HG02852 (cell line): Measurements from ENCODE around the gene HEG1.
"Not testable (repeated sequence)": the region's sequence is repeated elsewhere in the genome, so short reads cannot be mapped to it uniquely, and the experiment has no call there.

Experiments used
- ATAC-seq: cut with Tn5 transposase; IDR thresholded peaks from one replicate; pipeline ENCODE4 v1.9.1; 2021; ENCODE audit warnings: mild to moderate bottlenecking, moderate library complexity; ENCODE audit not compliant: unreplicated experiment

The HEG1 gene, protein sequence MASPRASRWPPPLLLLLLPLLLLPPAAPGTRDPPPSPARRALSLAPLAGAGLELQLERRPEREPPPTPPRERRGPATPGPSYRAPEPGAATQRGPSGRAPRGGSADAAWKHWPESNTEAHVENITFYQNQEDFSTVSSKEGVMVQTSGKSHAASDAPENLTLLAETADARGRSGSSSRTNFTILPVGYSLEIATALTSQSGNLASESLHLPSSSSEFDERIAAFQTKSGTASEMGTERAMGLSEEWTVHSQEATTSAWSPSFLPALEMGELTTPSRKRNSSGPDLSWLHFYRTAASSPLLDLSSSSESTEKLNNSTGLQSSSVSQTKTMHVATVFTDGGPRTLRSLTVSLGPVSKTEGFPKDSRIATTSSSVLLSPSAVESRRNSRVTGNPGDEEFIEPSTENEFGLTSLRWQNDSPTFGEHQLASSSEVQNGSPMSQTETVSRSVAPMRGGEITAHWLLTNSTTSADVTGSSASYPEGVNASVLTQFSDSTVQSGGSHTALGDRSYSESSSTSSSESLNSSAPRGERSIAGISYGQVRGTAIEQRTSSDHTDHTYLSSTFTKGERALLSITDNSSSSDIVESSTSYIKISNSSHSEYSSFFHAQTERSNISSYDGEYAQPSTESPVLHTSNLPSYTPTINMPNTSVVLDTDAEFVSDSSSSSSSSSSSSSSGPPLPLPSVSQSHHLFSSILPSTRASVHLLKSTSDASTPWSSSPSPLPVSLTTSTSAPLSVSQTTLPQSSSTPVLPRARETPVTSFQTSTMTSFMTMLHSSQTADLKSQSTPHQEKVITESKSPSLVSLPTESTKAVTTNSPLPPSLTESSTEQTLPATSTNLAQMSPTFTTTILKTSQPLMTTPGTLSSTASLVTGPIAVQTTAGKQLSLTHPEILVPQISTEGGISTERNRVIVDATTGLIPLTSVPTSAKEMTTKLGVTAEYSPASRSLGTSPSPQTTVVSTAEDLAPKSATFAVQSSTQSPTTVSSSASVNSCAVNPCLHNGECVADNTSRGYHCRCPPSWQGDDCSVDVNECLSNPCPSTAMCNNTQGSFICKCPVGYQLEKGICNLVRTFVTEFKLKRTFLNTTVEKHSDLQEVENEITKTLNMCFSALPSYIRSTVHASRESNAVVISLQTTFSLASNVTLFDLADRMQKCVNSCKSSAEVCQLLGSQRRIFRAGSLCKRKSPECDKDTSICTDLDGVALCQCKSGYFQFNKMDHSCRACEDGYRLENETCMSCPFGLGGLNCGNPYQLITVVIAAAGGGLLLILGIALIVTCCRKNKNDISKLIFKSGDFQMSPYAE (N-terminal part only)

DNA sequence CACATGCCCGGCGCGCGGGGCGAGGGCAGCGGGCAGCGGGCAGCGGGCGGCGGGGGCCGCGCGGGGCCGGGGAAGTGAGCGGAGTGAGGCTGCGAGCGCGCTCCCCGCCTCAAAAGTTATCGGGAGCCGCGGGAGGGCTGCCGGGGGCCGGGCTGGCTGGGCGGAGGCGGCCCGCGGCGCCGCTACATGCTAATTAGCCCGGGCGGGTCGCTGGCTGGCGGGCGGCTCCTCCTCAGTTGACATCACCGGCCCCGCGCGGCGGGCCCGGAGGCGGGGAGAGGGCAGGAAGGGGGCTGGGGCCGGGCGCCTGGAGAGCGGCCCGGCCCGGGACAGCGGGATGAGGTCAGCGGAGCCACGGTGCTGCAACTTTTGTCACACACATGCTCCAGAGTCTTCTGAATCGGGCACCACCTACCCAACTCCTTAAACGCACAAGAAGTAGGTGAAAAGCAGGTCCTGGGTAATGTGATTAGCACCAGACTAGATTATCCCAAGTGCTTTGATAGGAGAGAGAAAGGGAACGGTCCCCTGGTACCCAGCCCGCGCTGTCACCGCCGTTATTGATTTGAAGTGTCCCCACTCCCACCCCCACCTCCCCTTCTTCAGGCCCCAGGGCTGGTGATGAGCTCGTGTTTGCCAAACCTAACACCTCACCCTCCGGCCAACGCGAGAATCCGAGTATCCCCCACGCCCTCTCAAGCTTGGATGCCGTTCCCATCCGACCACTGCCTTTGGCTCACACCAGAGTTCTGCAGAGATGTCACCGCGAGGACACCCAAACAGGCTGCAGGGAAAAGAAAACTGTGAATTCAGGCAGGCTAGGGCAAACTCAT is at the start of gene HEG1:
TSS of gene HEG1 (minus strand) at position 85 of the 833 bp plus-strand sequence. CDS start 107 bp downstream, outside the sequence.
- ATAC-seq, result peak; percentile 69

DNA sequence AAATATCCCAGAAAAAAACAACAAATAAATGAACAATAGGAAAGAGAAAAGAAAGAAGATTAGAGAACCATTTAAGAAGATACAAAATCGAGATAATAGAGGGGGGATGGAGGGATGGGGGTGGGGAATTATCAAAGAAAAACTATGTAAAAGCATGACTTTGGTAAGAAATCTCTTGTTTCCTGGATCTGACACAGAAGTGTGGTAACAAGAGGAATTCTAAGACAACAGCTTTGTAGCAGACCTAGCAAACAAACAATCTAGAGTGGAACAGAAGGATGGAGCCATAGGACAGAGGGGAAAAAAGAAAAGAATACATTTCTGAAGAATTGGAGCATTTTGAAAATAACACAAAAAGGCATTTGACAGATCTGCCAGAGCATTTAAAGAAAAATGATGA is 49.3 kb upstream of the HEG1 start:
- no peak for ATAC-seq

DNA sequence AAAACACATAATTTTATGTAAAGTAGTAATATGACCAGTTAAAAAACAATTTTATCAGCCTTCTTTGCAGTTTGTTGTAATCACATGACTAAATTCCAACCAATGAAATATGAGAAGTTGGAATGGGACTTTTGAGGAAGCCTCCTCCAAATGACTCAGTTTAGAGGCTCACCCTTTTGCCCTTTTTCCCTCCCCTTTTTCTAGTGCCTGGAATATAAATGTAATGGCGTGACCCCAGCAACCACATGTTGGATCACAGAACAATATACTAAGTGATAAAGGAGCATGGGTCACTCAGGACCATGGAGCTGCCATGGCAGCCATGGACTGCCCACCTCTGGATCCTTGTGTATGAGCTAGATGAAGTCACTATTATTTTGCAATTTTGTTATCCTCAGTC is 48.8 kb upstream of the HEG1 start:
- ATAC-seq, result no peak

DNA sequence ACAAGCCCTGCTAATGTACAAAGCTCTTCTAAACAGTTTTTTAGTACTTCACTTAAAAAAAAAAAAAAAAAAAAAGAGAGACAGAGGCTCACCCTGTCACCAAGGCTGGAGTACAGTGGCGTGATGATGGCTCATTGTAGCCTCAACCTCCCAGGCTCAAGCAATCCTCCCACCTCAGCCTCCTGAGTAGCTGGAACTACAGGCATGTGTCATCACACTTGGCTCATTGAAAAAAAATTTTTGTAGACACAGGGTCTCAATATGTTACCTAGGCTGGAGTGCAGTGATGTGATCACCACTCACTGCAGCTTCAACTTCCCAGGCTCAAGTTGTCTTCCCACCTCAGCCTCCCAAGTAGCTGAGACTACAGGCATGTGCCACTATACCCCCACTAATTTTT is 47.6 kb upstream of the HEG1 start:
- ATAC-seq, result no peak

DNA sequence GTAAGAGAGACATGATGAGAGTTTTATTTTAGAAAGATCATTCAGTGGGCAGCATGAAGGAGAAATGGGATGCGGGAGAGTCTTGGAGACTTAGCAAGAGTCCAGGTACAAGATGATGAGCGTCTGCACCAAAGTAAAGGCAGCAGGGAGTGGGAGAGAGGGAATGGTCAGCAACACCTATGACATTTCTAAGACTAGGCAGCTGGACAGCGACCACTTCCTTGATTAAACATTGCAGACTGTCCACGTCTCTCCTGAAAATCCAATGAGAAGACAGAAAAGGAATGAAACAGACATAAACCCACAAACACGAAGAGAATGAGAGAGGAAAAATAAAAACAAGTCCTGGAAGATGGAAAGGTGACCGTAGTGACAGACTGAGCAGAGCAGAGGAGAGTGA is 46.7 kb upstream of the HEG1 start:
- ATAC-seq, result no peak

DNA sequence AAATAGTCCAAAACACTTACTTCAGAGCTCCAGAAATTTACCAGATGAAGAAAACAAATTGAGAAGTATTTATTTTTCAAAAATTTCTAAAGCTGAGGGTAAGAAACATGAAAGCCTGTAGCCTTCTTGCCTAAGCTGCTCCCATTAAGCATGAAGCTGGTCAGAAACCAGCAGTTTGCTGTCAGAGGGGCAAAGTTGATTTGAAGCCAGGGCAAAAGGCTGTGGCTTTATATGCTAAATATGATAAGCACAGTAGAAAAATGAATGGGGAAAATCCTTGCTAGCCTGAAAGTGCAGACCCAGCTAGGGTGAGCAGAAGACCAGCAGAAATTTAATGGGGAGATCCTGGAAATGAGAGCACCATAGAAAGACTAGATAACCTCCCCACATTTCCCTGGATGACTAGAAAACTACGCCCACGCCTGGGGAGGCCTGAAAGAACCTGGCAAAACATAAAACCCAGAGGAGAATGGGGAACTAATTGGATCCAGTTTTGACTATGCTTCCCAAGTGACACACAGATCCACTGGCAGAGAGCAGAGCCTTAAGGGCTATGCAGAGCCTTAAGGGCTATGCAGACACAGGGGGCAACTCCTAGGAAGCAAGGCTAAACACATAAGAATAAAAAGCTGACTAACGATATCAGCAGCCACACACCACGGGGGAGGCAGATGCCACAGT is 43.0 kb upstream of the HEG1 start:
- ATAC-seq, result no peak

DNA sequence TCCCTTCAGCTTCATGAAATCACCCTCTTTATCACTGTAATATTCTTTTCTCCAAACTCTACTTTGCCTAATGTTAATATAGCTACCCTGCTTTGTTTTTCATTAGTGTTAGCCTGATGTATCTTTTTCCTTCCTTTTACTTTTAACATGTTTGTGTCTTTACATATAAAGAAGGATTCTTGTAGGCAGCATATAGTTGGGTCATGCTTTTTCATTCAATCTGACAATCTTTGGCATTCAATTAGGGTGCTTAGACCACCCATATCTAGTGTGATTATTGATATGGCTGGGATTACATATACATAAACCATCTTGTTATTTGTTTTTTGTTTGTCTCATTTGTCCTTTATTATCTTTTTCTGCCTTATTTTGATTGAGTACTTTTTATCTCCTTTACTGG is 34.9 kb upstream of the HEG1 start:
- no peak for ATAC-seq

DNA sequence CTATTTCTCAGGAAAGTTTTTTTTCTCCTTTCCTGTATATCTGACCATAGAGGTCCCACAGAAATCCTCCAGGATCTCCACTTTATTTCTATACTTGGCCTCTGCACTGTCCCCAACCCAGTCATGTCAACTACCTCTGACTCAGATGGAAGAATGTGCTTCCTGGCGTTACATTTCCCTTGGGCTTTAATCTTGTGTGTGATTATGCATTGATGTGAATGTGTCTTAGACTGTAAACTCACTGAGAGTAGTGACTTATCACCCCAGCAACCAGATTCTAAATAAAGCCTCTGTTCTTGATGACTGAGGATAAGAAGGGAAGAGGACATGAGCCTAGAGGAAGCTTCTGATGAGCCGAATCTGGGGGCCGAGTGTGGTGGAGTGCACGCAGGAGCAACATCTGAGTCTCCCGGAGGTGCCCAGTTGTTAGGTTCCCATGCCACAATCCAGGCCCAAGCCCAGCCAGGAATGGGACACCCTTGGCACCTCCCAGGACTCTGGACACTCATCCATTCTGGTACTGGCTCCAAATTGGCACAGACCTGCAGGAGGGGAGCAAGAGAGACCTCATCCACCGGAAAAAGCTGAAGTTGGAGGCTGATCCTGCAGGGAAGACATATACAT is 32.1 kb upstream of the HEG1 start:
- ATAC-seq, result no peak

DNA sequence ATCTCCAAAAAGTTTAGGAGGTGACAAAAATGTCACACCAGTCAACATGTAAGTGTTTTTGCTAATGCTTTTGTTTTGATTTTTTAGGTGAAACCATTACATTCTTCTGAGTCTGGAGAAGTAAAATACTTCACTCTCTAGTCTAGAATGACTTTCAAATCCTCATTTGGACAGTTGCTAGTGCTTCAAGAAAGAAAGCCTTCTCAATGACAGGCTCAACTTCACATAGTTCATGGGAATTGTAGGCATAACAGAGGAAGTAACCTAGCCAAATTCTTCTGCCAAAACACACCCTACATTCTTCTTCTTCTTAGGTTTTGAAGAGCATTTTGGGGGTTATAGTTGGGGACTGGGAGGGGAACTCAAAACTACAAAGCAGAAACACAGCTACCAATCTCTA is 29.4 kb upstream of the HEG1 start:
- ATAC-seq, result no peak

DNA sequence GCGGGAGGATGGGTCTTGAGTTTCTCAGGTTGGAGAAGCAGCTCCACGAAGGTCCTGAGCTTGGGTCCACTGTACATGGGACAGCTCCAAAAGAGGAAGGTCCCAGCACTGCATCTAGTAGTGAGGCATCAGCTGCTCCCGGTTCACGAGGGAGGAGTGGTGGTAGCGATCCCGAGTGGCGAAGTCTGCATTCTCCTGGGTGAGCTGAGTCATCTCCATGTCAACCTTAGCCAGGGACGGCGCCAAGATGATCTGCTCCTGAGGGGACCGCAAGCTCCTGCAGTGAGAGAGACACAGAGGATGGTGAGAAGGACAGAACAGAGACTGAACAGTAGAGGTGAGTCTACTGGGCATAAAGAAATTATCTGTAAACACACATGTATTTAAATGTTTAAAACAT is 28.0 kb upstream of the HEG1 start:
- ATAC-seq, result no peak

DNA sequence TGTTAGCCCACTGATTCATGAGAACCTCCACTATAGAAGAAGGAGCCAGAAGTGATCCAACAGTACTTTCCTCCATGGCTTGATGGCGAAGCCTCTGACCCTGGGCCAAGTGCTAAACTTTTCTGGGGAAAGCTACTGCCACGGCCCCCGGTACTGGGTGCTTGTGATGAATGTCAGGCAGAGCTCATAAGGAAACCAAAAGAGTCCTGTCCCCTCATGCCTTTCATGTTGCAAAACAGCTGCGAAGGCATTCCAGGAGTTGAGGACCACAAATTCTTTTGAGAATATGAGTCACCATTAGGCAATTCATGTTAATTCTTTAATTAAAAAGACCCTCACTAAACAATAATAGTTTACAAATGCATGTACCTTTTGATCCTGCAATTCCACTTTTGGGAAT is 26.5 kb upstream of the HEG1 start:
- ATAC-seq, result not testable (repeated sequence)

DNA sequence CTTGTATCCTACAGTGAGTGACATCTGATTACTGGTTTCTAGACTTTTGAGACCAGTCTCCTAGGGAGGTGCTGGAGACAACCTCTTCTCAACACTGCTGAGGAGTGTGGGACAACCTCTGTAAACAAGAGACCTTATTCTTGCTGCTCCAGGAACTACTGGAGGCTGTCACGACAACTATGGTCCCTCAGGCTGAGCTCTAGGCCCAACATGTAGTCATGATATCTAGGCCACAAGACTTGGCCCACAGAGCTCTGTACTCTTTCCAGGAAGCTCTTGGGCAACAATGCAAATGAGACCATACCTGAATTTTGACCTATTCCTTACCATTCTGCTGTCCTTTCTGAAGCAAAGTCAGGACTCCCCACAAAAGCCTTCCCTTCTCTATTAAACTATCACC is 24.3 kb upstream of the HEG1 start:
- no peak for ATAC-seq

DNA sequence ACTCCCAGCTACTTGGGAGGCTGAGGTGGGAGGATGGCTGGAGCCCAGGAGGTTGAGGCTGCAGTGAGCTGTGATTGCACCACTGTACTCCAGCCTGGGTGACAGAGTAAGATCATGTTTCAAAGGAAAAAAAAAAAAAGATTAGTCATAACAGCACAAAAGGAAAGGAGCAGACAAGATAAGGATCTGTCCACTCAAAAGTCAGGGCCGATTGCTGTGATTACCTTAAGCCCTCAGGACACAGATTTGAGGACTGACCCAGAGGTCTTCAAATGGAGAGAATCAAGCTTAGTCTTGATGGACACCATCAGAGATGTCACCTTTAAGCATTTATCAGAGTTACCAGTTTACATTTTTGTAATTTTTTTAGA is 23.9 kb upstream of the HEG1 start:
- no peak for ATAC-seq

DNA sequence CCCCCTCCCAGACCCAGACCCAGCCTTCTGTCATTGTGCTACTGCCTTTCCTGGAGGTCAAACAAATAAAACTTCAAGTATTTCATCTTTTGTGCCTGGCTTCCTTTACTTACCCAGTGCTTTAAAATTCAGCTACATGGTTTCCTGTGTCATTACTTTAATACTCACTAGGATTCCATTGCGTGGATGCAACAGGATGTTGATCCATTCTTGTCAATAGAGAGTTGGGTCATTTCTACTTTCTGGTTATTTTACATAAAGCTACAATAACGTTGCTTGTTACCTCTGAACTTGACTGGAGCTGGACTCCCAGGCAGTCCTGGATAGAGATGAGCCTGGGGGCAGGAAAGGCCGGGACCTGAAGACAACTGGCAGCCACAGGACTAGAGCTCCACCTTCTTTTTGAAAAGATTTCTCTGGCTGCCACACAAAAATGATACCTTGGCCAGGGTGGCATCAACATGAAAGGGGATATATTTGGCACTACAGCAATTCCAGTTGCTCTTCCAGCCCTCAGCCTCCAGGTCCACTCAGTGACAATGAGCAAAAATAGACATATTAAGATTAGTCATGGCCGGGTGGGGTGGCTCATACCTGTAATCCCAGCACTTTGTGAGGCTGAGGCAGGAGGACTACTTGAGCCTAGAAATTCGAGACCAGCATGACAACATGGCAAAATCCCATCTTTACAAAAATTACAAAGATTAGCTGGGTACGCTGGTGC is 23.3 kb upstream of the HEG1 start:
- ATAC-seq, result no peak

DNA sequence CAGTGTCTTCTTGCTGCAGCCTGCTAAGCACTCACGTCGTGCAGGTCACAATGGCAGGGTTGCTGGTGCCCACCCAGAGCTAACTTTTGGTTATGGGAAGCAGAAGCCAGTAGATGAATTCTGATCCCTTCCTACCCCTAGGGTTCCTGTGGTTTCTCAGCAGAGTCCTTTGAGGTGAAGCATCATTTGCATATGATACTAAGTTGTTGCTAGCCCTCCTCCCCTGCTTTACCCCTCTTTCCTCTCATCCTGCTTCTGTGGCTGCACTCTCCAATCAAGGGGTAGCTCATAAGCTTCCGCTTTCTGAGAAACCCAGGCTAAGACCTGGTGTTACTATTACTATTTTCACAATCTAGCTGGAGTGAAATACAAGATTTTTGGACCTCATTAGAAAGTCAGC is 22.1 kb upstream of the HEG1 start:
- no peak for ATAC-seq

DNA sequence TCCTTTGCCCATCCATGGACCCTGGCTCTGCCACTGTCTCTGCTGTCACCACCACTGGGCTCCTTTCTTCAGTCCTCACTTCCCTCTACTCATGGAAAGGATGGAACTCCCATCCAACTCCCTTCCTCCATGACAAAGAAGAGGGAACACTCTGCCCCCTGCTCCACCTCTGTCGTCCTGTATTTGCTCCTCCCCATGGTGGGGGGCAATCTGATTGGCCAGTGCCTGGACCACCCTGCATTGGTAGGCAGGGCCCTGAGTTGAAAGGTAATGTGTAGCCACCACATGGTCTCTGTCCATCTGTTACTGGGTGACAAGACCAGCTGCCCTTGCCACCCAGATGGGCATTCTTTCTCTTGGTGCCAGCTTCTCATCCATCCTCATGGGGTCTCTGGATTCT is 20.7 kb upstream of the HEG1 start:
- no peak for ATAC-seq

DNA sequence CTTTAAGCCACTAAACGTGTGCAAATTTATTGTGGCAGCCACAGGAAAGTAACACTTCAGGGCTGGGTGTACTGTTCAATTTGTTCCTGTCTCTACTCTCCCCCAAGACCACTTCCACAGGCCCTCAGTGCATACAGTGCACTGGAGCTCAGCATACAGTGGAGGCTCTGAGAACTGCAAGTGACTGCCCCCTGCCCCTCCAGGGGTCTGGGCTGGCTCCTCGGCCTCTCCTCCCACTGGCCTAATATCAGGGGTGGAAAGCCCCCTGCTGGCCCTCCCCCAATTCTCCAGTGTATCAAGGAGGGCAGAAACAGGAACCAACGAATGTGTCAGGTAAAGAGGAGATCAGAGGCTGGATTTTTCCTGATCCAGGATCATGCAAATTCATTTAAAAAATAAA is 19.9 kb upstream of the HEG1 start:
- ATAC-seq, result no peak

DNA sequence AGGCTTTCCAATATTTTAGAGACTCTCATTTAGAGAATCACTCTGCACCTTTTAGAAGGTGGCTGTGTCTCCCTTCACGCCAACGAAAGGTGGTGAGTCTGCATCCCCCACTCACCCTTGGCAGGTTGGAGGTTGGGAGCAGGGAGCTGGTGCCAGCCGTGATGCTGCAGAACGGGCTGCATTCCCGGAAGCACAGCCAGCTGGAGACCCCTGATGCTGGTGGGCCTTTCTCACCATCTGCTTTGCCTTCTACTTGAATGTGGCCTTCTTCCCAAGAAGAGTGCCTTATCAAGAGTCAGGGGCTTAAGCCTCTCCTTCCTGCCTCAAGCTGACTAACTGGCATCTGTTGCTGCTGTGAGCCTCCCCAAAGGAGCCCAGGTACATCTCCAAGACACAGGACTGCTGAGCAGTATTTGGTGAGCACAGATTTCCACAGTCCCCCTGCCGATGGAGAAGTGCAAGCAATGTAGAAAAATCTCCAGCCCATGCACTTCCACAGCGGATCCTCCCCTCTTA is 17.7 kb upstream of the HEG1 start:
- ATAC-seq, result no peak
